Stimulated activated CD4-positive, alpha-beta T cell treated with anti-CD3 and anti-CD28 coated beads, Interleukin-12 subunit alpha, Interleukin-12 subunit beta, amount 100 ng/mL, for 48 hours (primary cell): ENCODE results near the gene KRTAP5-5.

ENCODE experiments used
- DNase-seq, 3 donors: peaks; one replicate each; pipeline ENCODE4 v3.0.0-alpha.2; 2020; ENCODE audit warnings: low read depth in 2 of 3, low spot score in 1 of 3

KRTAP5-5 gene

DNA sequence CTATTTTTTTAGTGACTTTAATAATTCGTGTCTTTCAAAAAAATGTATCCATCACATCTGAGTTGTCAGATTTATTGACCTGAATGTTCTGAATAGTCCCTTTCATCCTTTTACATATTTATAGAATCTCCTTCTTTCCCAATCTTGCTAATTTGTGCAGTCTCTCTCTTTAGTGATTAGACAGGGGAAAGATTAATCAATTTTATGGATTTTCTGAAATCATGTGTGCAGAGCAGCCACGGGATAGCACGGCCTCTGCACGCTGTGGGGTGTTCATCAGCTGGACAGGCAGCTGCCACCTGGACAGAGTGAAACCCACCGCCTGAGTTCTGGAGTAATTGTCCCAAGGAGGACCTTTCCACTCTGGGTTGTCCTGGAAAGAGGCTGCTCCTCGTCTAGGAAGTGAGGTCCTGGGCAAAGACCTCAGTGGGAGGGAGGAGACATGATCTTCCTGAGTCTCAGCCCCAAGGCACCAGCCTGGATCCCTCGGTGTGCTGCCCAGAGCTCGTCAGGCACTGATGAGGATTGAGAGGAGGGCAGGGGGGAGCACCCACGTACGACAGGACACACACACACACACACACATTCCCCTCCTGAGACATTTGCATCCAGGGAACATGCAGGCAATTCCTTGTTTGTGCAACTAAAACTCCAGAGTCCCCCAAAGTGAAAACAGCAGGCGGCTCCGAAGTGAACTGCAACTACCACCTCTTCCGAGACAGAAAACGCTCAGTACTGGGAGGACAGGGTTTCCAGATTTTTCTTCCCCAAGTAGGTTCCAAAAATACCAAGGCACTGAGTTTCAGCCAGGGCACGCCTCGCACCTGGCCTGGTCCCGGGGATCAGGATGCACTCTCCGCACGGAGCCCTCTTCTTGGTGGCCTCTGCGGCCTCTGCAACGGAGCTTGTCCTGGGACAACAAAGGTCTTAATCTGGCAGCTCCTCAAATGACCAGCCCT, 44.9 kb downstream of the KRTAP5-5 start:
- no peak for DNase-seq

DNA sequence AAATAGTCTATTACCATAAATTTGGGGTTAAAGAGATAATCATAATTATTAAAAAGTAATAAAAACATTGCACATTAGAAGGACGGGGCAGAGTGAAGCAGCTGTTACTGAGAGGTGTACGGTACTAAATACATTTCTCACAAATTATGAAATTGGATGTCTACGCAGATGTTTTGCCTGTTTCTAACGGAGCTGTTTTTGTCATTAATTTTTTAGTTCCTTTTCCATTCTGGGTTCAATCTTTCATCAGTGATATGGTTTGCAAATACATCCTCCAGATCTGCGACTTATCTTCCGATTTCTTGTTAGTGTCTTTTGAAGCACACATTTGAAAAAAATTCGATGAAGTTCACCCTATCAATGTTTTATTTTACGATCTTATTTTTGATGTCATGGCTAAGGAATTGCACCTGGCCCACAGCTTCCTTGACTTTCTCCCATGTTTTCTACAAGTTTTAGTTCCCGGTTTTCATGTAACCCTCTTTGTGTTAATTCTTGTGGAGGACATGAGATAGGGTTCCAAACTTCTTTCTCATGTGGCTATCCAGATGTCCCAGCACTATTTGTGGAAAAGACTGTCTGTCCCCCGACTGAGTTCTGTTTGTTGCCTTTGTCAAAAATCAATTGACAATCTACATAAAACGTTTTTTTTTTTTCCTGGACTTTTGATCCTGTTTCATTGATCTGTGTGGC, 46.1 kb downstream of the KRTAP5-5 start:
- DNase-seq: no peak

DNA sequence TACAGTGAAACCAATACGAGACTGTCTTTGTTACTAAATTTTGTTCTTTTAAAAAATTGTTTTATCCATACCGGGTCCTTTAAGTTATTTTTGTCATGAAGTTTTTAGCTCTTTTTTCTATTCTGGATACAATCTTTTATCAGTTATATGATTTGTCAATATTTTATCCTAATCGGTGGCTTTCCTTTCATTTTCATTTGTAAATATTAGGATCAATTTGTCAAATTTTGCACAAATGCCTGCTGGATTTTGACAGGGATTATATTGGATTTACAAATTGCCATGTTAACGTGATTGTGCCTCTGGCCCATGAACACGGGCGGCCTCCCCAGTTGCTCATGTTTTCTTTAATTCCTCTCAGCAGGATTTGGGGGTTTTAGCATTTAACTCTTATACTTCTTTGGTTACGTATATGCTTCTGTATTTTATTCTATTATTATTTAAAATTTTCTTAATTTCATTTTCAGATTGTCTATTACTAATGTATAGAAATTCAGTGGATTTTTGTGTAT, 46.7 kb downstream of the KRTAP5-5 start:
- no peak for DNase-seq

DNA sequence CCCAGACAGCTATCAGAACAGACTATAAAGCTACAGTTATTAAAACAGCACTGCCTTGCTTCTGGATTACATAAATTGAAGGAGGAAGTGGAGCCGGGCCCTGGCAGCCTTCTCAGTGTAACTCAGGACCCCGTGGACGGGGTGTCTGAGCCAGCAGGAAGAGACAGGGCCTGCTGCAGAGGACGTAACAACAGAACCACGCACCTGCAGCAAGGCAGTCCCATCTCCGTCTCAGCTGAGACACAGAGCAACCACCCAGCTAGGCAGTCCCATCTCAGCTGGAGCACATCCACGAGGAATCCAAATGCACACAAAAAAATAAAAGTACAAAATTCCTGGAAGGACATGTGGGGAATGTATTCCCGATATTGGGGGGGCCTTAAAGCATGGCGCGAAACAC, 50.3 kb downstream of the KRTAP5-5 start:
- DNase-seq: no peak
